Activated T-helper 2 cell treated with anti-CD3 and anti-CD28 coated beads, Interferon-gamma antibody, Interleukin-2, Interleukin-4, amounts not matched to agents 10 μg/mL and 5 μg/mL and 100 μg/mL, durations not matched to agents 14 hours and 24 hours and 36 hours (primary cell): ENCODE measurements around the gene ASTL. TPM values are rescaled to one million over a fixed set of nuclear protein-coding genes. Genes with fewer than 3 reads are reported as not detected.

Source experiments
- DNase-seq: peaks from one replicate; pipeline ENCODE4 v3.0.0; 2021; ENCODE audit warnings: low spot score
- H3K27ac Mint-ChIP-seq: one replicate; pipeline ENCODE4 v1.8.0; 2021; ENCODE audit warnings: mixed read lengths
- H3K27me3 Mint-ChIP-seq: one replicate; pipeline ENCODE4 v1.8.0; 2021; ENCODE audit warnings: low read depth, mixed read lengths
- H3K36me3 Mint-ChIP-seq: one replicate; pipeline ENCODE4 v1.8.0; 2021; ENCODE audit warnings: low read depth, mixed read lengths
- H3K4me1 Mint-ChIP-seq: one replicate; pipeline ENCODE4 v1.8.0; 2021; ENCODE audit warnings: low read depth, mixed read lengths
- H3K4me3 Mint-ChIP-seq: one replicate; pipeline ENCODE4 v1.8.0; 2021; ENCODE audit warnings: low read depth, mild to moderate bottlenecking, moderate library complexity, mixed read lengths
- H3K9me3 Mint-ChIP-seq: one replicate; pipeline ENCODE4 v1.8.0; 2021; ENCODE audit warnings: mixed read lengths
- intact Hi-C: fragments of 100-400 bp; cut with micrococcal nuclease; formaldehyde crosslinking; loops from one replicate; pipeline ENCODE4 v1.15.1; 2023
- total RNA-seq: library from RNA; stranded (reverse); gene quantifications from 2 replicates; pipeline ENCODE4 v1.2.3, GENCODE V29; 2022

The ASTL gene
- total RNA-seq, 1 donor from 2014 or later, result 1.3 TPM

- Mint-ChIP-seq H3K27ac (no peak overlapping the region), H3K4me1 (no peaks in the 10 kb centered on the region), H3K36me3 (no peaks in the 10 kb centered on the region), H3K9me3 (no peaks in the 10 kb centered on the region), H3K27me3 (peaks cover 24% of the 10 kb centered on the region), H3K4me3 (no peak overlapping the region)
- DNase-seq, result no peak
- intact Hi-C loops, result no loop called here
These were observed 63.0 kb downstream of the ASTL start for GRCh38 chr2:96075199-96075771.

GRCh38 chr2:96074156-96074555, 64.1 kb downstream of the ASTL start:
- Mint-ChIP-seq H3K27ac (no peak overlapping the region), H3K9me3 (no peaks in the 10 kb centered on the region), H3K36me3 (no peaks in the 10 kb centered on the region), H3K4me1 (no peaks in the 10 kb centered on the region), H3K4me3 (no peak overlapping the region), H3K27me3 (peaks cover 18% of the 10 kb centered on the region)
- DNase-seq, result no peak
- intact Hi-C loops, result no loop called here

- Mint-ChIP-seq H3K36me3 (no peaks in the 10 kb centered on the region), H3K4me1 (no peaks in the 10 kb centered on the region), H3K4me3 (no peak overlapping the region), H3K9me3 (no peaks in the 10 kb centered on the region), H3K27ac (no peak overlapping the region), H3K27me3 (peaks cover 14% of the 10 kb centered on the region)
- intact Hi-C loops, result no loop called here
- no peak for DNase-seq
These were observed 65.0 kb downstream of the ASTL start for GRCh38 chr2:96073170-96073775.

Other genes starting within 250 kb of the ASTL start
- 69.4 and 75.5 TPM in 2 replicates for gene ANKRD36C, start 146.7 kb downstream of the ASTL start, total RNA-seq
- 18.0 and 19.1 TPM in 2 replicates for gene GPAT2, start 103.6 kb downstream of the ASTL start, total RNA-seq
- gene ADRA2B, start 21.9 kb downstream of the ASTL start, total RNA-seq, result 0.09 and 0.21 TPM in 2 replicates
- 238 and 260 TPM in 2 replicates for gene DUSP2, start 6.9 kb upstream of the ASTL start, total RNA-seq
- gene STARD7, start 70.3 kb upstream of the ASTL start, total RNA-seq, result 201 and 206 TPM in 2 replicates
- 29.0 and 30.4 TPM in 2 replicates for gene TMEM127, start 127.5 kb upstream of the ASTL start, total RNA-seq
- gene CIAO1, start 127.7 kb upstream of the ASTL start, total RNA-seq, result 93.9 and 94.7 TPM in 2 replicates
- 191 TPM in 2 replicates for gene SNRNP200, start 167.0 kb upstream of the ASTL start, total RNA-seq
- 44.8 and 45.0 TPM in 2 replicates for gene ITPRIPL1, start 186.8 kb upstream of the ASTL start, total RNA-seq
- 62.1 and 63.3 TPM in 2 replicates for gene NCAPH, start 197.3 kb upstream of the ASTL start, total RNA-seq